GF-D8 (cell line): ENCODE results near the gene L3MBTL4.
"Not testable (repeated sequence)": the region's sequence is repeated elsewhere in the genome, so short reads cannot be mapped to it uniquely, and the experiment has no call there.

ENCODE experiments used
- DNase-seq: peaks from one replicate; lab custom pipeline; 2025; lab: John Stamatoyannopoulos, UW

Gene L3MBTL4

DNA sequence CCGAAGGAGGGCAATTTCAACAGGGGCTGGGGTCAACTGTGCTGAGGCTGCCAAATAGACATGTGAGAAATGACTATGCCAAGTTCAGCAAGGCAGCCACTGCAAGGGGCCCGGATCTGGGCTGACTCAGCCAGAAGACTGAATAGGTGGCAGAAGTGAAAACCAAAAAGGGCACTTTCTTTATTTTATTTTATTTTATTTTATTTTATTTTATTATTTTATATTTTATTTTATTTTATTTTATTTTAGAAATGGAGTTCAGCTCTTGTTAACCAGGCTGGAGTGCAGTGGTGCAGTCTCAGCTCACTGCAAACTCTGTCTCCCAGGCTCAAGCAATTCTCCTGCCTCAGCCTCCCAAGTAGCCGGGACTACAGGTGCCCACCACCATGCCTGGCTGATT is 228.9 kb downstream of the L3MBTL4 start:
- not testable (repeated sequence) for DNase-seq

DNA sequence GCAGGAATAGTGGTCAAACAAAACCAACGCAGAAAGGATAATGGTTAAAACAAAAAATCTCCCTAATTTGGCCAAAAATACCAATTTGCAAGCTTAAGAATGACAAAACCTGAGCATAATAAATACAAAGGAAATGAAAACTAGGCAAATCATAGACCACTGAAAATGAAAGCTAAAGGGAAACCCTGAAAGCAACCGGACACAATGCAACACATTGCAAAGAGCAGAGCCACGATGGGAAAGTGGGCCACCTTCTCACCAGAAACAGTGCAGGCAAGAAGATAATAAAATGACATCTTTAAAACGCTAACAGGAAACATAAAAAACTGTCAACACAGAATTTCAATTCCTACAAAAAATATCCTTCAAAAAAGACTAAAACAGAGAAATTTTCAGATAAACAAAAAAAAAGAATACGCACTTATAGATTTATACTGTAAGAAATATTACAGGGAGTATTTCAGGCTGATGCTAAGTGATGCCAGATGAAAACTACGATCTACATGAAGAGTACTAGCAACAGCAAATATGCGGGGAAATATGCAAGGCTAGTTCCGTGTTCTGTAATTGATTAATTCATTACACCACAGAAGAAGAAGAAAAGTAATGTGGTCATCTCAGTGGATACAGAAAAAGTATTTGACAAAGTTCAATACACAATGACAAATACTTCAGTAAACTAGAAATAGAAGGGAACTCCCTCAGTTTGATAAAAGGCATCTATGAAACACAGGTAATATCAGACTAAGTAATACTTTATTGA is 239.5 kb downstream of the L3MBTL4 start:
- no peak for DNase-seq

DNA sequence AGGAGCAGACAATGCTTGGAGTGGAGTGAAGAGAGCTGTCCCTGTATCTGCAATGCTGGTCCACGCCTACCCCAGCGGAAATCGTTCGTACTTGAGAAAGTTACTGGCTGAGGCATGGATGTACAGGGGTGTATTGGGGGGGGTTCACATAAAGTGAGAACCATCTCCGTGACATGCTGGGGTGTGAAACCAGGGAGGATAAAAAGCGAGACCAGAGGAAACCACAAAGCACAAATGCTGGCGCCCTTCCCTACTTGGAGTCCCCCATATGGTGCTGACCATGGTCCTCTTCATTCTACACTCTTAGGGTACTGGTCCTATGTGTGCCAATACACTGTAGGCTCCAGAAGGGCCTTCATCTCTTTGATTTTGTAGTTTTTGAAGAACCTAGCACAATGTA is 244.1 kb downstream of the L3MBTL4 start:
- no peak for DNase-seq

DNA sequence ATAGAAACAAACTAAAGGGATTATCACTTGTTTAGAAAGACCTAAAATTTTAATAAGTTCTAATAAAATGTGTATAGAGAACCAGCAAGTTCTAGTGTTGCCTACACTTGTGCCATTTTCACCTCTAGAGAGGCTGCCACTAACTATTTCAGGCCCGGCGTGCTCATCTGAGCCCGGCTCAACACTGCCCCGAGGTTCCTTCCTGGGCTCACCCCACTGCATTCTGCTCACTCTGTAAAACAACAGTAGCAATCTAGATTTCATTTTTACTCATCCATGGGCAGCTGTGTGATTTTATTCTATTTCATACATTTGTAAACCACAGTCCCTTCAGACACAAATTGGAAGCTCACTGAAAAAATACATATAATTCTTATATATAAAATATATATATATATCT is 253.2 kb downstream of the L3MBTL4 start:
- DNase-seq = no peak

DNA sequence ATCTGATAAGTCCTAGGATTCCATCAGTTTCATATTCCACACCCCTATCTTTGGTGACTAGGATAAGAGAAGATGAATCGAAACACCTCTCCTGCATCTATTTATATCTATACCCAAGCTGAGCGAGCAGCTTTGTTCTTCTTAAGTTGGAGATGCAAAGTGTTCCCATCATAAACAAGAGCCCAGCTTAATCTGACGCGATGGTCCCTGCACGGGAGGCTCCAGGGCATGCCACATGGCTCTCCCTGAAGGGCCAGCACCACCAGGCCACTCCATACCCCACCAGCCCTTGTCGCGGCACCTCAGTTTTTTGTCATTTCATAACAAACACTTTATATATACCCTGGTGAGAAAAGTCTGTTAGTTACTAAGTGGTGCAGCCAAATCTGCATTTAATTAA is 255.3 kb downstream of the L3MBTL4 start:
- DNase-seq = no peak

DNA sequence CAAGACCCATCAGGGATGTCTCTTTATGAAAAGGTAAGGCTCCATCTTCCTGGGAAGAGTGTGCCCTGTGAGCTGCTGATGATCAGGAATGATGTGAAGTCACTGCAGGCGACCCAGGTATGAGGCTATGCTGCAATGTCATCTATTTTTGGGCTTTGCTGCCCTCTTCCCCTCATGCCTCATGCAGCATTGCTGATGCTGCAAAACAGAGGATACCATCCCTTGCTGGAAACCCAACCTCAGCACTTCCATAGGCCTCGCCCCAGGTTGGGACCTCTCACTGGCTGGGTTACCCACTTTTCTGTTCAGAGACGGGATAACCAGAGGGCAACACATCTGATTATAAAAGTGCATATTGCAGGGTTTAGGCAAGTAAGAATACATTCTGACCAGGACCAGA is 255.8 kb downstream of the L3MBTL4 start:
- no peak for DNase-seq

DNA sequence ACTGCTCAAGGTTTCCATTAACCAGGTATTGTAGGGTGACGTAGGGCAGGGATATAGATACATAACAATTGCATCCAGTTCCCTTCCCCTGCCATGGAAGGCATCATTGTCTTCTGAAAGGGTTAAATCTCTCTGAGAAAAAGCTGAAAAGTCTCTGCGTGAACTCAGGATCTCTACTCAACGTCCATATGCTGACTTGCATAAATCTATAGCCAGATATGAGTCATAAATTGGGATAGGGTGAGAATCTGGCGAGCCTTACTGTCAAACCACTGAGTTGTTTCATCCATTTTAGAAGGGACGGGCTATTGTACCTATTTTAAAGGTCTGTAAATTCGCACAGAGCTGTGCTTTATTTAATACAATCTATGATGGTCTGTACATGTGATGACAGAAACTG is 258.3 kb downstream of the L3MBTL4 start:
- DNase-seq = no peak

DNA sequence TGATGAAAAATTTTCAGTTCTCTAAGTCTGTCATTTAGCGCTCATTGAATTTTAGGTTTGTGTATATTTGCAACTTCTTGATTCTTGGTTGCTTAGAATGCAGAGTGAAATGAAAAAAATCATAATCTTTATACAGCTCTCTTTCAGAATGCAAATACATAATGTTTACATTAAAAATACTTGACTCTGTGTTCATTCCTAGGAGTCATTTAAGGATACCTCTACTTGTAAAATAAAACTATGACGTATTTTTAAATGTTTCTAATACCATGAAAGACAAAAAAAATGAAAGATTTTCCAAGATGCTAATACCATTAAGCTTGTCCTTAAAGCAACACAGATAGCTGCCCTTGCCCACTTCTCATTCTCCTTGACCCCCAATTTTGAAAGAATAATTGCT is 259.0 kb downstream of the L3MBTL4 start:
- no peak for DNase-seq

DNA sequence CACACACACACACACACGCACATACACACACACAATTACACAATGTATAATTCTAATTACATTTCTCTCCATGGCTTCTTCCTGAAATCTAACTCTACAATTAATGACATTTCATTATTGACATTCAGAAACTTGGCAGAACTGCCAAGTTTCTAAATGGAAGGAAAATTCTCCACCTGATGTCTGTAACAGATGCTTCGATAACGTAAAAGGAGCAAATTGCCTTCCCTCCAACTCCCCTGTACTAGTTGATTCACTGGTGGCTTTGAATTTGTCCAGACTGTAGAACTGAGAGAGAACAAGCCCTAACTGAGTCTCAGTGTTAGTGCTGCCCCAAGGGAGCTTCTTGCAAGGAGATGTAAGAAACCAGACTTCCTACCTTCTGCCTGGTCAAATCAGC is 264.3 kb downstream of the L3MBTL4 start:
- no peak for DNase-seq

DNA sequence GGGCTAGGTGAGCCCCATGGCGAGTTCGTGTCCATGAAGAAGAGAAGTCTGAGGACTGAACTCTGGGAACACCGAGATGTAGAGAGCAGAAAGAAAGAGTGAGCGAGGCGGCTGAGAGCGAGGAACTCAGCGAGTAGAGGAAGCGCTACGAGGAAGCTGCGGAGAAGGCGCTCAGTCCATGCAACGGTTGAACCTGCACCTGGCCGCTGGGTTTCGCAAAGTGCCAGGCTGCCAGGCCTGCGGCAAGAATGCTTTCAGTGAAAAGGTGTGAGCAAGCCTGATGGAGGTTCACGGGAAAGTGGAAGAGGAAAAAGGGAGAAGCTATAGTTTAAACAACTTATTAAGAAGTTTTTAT is 268.4 kb downstream of the L3MBTL4 start:
- DNase-seq = no peak

DNA sequence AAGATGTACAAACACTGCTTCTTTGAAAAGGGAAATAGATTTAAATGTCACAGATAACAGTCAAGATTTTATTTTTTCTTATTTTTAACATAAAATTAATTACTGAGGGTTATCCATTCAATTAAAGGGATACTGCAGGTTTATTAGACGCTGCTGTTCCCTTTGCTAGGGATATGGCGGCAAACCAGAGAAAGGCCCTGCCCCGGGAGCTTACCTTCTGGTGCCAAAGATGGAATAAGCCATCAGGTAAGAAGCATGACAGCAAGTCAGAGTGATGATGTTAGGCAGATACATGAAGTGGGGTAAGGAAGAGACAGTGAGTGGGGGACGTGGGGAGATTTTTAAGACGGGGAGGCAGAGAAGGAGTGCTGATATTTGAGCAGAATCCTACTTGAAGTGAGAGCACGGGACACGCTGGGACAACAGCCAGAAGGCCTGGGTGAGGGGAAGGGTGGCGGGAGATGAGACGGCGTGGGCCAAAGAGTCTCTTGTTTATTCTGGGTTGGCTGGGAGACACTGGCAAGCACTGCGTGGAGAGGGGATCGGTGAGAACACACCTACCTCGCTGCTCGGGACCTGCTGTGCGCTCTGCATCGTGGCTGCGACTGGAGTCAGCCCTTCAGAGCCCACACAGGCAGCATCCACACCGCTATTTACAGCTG is 268.9 kb downstream of the L3MBTL4 start:
- no peak for DNase-seq

DNA sequence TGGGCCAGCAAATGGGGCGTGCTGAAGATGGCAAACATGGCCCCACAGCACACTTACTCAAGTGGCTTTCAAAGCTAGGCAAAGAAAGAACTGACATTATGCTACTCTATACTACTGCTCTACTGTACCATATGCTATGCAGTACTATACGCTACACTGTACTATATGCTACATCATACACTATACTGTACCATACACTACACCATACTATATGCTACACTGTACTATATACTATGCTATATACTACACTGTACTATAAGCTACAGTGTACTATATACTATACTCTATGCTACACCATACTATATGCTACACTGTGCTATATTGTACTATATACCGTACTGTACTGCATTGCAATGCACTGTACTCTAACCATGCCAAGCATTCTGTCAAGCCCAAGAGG is 275.7 kb downstream of the L3MBTL4 start:
- DNase-seq = no peak

DNA sequence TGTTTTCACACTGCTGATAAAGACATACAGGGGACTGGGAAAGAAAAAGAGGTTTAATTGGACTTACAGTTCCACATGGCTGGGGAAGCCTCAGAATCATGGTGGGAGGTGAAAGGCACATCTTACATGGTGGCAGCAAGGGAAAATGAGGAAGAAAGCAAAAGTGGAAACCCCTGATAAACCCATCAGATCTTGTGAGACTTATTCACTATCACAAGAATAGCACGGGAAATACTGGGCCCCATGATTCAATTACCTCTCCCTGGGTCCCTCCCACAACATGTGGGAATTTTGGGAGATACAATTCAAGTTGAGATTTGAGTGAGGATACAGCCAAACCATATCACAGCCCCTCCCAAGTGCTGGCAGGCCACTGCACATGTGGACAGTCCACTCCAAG is 278.8 kb downstream of the L3MBTL4 start:
- DNase-seq = not testable (repeated sequence)

DNA sequence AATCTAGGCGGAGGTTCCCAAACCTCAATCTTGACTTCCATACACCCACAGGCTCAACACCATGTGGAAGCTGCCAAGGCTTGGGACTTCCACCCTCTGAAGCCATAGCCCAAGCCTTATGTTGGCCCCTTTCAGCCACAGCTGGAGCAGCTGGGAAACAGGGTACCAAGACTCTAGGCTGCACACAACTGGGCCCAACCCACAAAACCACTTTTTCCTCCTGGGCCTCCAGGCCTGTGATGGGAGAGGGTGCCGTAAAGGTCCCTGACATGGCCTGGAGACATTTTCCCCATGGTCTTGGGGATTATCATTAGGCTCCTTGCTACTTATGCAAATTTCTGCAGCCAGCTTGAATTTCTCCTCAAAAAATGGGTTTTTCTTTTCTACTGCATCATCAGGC is 279.7 kb downstream of the L3MBTL4 start:
- DNase-seq = not testable (repeated sequence)

DNA sequence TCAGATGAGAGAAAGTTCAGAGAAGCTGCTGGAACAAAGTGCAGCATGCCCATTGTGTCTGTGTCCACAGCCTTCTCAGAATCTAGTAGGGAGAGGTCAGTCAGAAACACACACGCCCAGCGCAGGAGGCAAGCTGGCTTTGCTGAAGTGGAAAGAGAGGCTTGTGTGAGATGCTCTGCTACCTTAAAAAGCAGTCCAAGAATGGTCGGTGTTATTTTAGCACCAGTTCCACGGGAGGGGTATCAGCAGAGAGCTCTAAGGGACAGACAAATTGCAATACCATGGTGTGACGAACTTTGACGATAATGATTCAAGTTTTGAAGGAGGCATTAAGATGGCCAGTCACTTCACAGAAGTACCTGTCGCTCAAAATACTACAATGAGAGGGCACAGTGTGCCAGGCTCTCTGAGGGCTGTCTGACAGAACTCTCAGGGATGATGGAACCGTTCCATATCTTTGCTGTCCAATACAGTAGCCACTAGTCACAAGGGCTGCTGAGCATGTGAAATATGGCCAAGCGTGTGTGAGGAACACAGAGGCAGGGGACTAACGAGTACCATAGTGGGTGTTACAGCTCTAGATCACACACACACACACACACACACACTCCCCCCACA is 281.9 kb downstream of the L3MBTL4 start:
- DNase-seq = no peak

DNA sequence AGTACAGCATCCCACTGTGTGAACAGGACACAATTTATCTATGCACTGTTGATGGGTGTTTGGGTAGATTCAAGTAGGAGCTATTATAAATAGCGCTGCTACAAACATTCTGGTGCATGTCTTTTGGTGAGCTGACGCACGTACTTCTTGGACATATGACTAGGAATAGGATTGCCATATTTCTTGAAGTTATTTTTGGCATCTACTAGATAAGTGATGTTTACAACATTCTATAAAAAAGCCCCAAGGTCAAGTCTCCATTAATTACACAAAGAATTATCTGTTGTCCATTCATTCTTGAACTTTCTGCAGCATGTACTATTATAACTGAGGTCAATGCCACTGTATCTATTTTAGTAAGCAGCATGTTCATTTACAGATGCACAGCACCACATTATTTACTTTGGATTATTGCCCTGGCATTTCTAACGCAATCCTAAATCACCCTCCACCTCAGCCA is 293.9 kb downstream of the L3MBTL4 start:
- DNase-seq = no peak

DNA sequence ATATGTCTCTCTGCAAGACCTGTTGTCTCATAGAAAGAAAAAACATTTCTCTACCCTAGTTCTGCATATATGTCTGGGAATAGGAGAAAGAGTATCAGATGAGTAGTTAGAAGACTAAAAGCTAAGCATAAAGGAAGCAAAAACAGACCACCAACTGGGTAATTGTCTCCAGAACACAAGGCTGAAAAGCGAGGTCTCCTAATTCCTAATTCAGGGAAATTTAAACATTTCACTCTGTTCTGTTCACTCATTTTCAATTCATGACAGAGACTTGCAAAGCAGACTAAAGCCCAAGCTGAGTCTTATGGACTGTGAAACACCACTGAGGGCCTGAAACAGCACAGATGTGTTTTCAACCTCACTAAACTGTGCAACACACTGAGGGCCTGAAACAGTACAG is 294.9 kb downstream of the L3MBTL4 start:
- DNase-seq = no peak

DNA sequence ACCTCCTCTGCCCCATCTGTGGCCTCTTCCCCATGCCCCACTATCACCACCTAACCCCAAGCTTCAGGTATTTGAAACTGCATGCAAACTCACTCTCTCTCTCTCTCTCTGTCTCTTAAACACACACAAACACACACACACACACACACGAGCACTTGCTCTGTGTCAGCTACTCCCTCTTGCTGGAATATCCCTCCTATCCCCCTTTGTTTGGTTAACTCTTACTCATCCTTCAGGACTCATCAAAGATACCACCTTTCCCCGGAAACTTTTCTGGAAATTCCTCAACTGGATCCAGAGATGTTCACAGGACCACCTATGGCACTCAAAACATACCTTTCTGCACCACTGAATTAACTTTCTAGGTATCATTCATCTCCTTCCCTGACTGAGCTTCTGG is 296.6 kb downstream of the L3MBTL4 start:
- DNase-seq = no peak

DNA sequence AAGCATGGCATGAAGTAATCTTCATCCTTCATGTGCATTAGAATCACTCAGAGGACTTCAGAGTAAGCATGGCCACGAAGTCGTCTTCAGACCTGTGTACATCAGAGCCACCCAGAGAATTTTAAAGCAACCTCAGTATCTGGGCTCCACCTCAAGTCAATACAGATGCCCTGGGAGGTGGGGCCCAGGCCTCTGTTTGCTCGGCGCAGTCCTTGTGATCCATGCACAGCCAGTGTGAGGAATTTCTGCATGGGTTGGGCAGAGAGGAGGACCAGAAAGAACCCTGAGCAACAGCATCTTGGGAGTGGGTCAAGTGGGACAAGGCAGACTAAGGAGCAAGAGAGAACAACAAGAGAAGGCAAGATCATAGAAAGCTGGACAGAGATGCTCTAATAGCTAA is 299.0 kb downstream of the L3MBTL4 start:
- DNase-seq = no peak

DNA sequence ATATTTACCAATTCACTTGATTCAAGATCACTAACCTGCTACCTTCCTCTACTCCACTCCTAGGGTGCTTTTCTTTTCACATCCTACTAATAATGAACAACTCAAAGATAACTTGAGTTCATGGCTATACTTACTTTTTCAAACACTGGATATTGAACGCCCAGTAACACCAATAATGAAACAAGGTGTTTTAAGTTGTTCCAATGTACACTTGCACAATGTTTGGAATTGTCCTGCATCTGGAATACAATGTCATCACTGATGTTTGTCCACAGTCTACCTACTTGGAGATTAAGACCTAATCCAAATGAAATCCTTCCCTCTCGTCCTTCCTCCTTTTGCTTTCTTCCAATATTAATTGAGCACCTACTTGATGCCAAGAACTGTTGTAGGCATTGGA is 301.1 kb downstream of the L3MBTL4 start:
- DNase-seq = no peak

DNA sequence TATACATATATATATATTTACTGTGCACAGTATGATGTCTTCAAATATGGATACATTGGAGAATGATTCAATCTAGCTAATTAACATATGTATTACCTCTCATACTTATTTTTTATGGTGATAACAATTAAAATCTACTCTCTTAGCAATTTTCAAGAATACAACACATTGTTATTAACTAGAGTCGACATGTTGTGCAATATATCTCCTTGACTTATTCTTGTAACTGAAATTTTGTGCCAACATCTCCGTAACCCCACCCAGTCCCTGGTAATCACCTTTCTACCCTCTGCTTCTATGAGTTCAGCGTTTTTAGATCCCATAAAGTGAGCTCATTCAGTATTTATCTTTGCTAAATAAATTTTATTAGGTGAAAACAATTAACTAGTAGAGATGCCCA is 303.0 kb downstream of the L3MBTL4 start:
- DNase-seq = no peak

DNA sequence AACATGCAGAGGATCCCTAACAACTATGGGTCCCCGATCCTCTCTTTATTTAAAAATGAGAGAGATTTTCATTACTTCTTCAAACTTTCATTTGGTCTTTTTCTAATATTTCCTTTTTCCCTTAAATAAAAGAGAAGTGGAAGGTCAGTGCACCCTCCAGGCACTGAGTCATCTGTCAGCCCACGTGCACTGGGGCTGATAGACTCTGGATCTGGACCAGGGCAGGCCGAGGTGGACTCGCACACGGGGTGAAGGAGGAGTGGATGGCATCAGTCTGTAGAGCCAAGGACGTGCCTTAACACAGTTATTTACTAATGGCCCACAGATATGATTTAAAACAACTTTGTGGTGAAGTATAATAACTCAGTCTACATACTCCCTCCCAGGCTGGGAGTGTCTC is 305.0 kb downstream of the L3MBTL4 start:
- no peak for DNase-seq

DNA sequence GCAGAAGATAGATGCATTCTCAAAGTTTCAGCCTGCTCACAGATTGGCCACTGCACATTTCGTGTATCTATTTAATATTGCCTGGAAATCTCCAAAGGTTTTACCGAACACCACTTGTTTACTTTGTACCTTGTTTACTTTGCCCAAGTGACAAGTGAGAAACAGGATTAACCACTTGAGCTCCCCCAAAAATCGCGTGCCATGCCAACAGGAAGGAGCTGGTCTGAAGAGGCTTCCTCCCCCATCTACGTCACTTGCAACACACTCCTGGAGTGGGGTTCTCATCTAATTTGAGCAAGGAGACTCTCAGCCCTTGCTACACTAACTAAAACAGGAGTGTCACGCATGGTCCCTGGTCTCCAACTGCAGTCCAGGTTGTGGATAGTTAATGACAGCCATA is 306.9 kb downstream of the L3MBTL4 start:
- no peak for DNase-seq
